HG03439 (cell line): ENCODE measurements around the gene PCDH9.

ENCODE experiments used
- ATAC-seq: cut with Tn5 transposase; IDR thresholded peaks from one replicate; pipeline ENCODE4 v1.9.1; 2021; ENCODE audit warnings: mild to moderate bottlenecking, moderate library complexity; ENCODE audit not compliant: unreplicated experiment

The PCDH9 gene

DNA sequence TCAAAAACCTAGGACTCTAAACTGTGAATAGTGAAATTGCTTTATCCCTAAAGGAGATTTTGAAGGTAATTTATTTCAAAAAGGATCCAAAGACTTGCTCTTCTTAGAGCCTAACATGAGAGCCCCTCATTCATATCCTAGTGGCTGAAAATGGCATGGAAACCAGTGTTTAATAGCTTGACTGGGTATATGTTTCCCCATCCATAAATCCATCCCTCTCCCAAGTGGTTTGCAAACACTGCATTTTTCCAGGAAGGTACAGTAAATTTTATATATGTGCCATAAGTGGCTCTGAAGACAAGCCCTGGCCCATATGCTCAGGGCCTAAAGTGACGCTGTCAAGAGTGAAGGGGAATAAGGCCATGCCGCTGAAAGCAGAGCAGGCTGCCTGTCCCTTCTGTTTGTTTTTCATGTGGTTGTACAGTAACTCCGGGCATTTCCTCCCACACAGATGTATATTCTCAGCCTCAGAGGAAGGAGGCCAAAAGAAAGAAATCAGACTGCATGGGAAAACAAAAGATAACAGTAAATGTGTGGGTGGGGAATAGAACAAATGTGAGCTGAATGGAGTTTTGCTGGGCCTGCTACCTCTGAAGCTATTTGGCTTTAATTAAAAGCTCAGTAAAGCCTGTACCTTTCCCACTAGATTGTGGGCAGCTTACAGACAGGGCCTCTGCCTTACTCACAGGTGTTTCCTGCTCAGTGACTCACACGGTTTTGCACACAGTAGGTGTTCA is 181.9 kb downstream of the PCDH9 start:
- peak; percentile 52 for ATAC-seq

DNA sequence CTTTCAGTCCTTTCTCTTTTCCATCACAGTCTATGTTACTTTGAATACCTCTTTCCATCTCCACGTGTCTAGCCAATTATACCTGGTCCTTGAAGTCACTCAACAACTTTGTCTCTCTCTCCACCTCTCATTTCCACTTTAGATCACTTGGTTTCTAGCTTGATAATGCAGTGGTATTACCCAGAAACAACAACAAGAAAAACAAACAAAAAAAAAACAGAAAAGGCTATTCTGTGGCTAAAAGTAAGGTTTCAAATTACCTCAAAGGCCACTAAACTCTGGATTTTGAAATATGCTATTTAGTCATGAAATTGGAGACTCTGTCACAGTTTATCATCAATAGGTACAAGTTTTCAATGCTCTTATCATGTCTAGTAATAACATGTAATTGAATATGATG is 184.8 kb downstream of the PCDH9 start:
- no peak for ATAC-seq

DNA sequence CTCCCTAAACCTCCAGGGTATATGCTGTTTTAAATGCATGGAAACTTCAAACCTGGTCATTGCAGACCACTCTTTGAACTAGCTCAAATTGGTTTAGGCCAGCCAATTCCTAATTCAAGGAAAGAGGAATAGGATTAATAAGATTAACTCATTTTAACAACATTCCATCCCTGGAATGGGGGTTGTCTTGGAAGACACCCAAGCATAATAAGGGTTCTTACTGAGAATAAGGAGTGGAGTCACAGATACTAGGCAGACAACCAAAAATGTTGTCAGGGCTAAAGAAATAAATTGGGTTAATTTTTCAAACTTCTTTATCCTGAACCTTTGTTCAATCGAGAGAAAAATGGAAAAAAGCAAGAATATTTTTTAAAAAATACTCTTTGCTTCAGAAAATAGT is 186.2 kb downstream of the PCDH9 start:
- ATAC-seq: no peak

DNA sequence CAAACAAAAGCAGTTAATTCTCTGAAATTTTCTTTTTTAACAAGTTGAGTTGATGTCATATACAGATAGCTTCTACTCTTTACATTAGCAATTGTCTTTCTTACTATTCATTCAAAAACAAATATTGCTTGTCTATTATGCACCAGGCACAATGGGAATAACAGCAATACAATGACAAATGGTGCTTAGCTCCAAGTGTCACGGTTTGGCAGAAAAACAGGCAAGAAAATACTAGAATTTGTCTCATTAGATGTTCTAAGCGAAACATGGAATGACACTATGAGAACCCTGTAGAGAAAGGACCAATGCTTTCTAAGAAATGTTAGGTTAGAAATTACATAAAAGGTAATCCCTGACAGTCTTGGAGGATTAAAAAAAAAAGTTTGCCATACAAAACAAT is 187.6 kb downstream of the PCDH9 start:
- ATAC-seq: no peak

DNA sequence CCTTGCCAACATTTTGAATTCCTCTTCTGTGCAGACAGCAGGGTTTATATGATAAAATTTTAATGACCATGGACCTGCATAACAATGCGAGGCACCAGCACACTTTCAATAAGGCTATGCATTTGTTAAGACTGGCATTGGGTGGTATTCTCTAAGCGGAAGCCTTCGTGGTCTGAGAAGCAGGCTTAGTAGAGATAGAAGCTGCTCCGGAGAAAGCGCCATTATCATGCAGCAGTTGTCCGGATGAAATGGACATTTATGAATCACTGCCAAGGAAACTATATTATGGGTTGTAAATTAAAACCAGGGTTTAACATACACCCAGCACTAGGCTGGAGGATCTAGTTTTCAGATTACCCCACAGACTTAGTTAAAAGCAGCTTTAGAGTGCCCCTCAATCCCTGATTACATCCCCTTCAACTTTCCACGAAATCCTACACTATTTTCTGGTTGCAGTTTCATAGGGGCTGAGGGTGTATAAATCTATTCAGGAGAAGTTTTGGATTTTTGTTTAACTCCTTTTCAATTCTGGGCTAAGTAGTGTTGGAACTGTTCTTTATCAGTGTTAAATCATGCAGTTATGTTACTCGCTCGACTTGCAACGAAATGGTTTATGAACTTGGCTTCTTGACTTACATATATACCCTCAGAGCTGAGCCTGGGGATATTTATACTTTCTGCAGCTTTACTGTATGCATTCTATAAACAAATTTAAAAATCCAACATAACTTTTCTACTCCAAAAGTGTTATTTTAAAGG is 193.3 kb downstream of the PCDH9 start:
- ATAC-seq: no peak

DNA sequence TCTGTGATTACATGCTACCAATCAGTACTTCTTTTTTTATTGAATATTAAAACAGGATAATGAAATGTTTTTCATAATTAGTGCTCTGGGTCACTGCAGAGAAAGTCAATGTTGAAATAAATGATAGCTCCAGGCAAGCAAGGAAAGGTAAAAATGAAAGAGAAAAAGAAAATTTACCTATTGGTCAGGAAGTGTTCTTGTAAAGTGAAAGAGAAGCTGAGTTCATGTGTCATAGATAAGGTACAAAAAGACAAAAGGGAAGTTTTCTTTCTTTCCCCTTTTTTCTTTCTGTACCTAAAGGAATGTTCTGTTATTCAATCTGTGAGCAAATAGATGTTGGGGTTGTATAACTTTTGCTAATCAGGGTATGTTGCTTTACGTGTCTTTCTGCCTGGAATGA is 197.0 kb downstream of the PCDH9 start:
- ATAC-seq: no peak

DNA sequence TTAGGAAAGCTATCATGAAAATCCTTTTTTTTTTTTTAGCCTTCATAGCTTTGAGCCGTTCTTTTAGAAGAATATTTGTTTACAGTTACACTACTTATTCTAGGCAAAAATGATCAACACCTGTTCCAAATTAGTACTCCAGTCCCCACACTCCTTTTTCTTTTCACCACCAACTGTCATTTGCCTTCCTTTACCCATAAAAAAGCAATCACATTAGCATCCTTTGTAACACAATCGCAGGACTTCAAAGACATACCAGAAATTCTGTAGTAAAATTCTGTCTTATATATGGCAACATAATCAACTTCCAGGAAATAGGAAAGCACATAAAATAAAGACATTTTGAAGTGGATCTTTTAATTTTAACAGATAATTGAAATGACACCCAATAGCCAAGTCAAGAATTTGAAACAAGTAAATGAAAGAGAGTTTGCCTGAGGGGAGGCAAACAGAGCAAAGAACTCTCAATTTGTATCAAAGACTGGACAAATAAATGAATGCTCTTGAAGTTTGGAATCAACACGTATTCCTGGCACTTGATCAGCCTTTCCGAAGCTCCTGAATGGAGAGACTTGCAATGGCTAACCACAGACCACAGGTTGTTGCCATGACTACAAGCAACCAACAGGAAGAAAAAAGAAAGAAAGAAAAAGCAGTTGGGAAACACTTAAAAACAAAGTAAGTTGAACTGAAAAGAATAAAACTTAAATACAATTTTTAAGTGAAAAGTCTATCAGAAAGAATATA is 206.8 kb downstream of the PCDH9 start:
- no peak for ATAC-seq

DNA sequence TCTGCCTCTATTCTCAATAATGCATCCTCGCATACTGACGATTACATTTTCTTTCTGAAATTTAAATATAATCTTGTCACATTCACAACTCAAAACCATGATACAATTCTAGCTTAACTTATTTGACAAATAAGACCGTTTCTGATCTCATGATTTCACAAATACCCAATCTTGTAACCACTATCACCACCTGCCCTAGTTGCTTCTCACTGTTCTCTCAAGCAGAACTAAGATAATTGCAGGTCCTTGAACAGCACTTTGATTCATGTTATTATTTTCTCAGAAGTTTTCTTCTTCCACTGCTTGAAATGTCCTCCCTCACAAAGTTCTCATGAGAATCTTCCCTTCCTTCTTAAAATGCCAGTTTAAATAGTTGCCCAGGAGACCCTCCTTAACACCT is 211.4 kb downstream of the PCDH9 start:
- no peak for ATAC-seq

DNA sequence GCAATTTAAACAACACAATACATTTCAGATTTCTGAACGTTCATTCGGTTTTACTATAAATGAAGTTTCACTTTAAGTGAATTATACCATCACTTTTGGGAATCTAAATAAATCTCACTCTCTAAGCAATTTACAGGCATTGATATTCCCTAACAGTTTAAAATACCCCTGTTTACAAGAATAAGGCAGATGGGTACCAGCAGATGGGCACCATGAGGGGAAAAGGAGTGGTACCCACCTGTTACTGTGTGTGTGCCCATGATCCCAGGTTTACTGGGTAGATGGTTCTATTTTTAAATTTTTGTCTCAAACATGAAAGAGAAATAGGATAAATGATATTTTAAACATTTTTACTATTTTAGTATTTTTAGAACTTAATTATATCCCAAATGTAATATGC is 212.9 kb downstream of the PCDH9 start:
- no peak for ATAC-seq

DNA sequence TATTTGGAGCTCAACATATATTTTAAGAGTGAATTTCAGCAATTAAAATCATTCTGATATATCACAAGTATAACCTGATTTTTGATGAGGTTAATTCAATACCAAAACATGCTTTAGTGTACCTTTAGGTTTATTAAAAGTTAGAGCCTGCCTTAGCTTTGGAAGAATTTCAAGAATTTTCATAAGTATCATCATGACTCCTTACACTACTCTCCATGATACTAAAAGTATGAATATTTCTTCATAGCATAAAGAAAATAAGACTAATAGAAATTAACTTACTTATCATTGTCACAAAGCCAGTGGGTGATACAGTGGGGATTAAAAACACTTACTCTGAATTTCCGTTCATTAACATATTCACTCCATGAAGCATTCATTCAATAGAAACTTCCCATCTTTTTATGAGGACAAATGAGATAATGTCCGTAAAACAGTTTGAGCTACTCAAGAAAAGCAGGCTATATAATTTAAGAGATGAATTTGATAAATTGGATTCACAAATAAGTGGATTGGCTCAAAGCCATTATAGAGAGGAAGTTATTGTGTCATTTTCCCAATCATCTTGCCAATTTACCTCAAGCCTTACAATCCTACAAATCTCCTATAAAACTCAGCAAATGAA is 214.0 kb downstream of the PCDH9 start:
- ATAC-seq: no peak

DNA sequence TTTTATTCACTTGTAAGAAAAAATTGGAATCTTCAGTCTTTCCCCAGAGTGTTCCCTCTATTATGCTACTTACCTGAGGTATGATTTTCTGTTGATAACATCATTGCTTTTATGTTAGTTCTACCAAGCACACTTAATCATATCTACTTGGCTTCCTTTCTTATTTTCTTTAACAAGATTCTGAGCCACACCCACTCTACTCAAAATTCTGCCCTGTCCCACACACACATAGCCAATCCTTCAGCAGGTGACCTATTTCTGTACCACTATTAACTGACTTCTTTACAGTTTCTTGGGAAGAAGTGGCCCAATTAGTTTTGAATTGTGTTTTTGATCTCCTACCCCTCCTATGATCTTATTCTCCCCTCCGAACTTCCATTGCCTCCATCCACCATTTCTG is 215.7 kb downstream of the PCDH9 start:
- ATAC-seq: no peak

DNA sequence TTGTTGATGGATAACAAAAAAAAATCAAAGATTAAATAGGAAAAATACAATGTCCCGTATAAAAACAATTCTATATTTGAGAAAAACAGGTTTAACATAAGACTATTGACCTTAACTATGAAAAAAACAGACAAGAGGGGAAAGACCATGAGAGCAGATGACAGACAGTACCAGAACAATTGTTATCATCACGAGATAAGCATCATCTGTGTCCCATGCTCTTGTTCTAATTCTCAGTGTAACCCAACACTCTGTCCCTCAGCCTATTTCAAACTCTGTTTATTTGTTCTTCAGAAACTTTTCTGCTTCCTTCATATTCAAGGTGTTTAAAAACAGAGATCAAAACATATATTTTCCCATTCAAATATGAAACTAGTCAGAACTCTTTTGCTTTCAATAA is 216.4 kb downstream of the PCDH9 start:
- ATAC-seq: no peak

DNA sequence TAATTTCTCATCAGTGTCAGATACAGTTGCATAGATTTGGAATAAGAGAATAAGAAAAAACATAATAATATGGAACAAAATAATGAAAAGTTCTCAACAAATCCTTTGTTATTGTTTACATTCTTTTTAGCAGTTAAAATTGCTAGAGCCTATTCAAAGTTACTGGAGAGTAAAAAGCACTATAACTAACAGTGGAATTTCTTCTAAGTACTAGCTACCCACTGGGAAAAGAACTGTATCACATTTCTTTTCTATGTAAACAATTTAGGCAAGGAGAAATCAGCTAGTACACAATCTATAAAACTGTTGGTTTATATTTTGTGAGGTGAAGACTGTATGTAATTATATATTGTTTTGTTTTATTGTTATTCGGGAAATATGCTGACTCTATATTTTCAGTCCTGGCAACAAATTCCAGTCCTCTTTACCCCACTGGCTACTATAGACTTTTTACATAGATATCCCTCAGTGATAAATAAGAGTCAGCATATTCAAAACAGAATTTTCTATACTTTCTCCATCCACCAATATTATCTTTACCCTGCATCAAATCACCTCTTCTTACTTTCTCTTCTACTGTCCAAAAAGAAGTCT is 222.0 kb downstream of the PCDH9 start:
- ATAC-seq: no peak

DNA sequence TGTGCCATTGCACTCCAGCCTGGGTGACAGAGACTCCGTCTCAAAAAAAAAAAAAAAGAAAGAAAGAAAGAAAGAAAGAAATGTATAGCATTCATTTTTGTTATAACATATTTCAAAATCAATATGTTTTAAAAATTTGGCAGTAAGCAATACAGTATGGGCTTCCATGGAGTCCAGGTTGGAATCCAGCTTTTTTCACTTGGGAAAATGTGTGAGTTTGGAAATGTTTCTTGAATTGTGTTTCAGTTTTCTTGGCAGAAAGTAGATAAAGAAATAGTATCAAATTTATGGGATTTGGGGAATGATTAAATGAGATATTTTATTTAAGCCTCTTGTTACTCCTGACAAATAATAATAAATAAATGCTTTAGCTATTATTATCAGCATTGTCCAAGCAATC is 225.6 kb downstream of the PCDH9 start:
- no peak for ATAC-seq

DNA sequence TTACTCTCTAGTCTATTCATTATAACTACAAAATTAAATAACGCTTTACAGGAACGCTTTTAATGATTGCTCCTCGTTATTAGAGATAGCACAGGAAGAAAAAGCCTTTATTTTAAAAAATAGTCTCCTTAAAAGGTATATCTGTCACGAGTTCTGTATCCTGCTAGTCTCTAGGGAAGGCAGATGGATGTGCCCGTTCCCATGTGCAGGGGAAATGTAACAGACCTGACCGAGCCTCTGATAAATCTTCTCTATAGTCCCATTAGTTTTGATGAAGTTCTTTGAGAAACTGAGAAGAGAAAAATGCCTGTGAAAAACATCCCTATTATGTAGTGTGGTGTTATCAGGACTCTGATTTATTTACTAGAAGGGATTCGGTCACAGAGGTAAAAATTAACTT is 226.4 kb downstream of the PCDH9 start:
- ATAC-seq: no peak

DNA sequence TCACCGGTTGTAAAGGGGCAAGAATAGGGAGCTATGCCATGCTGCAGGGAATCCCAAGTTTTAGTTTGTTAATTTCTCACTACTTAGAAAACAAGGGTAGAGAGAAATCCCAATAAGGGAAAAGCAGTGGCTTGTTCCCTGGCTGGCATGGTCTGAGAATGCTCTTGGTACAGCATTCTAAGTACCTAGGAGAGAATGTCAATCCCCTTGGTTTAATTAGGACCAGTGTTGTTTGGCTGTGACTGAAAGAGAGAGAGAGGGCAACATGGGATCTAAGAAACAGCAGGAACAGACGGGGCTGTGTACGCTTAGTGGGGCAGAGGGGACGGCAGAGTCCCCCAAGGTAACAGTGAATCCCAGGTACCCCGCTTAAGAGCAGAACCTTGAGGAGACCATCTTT is 228.8 kb downstream of the PCDH9 start:
- ATAC-seq: no peak

DNA sequence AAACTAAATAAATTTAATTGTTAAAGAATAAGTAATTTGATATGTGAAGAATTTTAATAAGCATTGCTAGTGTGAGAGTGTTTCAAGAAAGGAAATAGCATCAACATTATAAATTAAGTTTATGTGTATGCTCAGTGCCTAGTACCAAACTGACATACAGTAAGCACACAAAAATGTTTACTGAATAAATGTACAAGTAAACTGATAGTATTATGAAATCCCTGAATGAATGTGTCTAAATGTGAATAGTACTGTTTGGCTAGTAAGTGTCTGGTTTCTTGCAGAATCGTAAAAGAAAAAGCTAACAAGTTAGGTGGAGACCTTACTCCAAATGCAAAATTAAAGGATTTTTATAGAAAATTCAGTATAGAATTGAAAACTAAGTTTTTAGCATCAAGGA is 233.6 kb downstream of the PCDH9 start:
- no peak for ATAC-seq

DNA sequence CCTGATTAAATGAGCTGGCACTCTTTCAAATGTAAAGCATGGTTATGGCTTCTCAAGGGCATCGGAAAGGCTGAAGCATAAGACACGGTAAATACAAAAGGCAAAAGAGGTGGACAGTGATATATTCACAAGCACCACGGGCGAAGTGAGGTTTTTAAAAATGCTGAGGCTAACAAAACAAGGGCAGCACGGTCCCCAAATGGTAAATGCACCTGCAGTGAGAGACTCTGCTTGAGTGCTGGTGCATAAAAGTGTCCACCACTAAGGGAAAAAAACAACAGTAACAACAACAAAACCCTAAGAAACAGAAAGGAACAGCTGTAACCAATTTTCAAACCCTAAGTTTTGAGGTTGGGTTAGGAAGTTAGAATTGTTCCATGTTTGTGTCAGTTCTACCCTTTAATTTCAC is 234.9 kb downstream of the PCDH9 start:
- peak; percentile 63 for ATAC-seq

DNA sequence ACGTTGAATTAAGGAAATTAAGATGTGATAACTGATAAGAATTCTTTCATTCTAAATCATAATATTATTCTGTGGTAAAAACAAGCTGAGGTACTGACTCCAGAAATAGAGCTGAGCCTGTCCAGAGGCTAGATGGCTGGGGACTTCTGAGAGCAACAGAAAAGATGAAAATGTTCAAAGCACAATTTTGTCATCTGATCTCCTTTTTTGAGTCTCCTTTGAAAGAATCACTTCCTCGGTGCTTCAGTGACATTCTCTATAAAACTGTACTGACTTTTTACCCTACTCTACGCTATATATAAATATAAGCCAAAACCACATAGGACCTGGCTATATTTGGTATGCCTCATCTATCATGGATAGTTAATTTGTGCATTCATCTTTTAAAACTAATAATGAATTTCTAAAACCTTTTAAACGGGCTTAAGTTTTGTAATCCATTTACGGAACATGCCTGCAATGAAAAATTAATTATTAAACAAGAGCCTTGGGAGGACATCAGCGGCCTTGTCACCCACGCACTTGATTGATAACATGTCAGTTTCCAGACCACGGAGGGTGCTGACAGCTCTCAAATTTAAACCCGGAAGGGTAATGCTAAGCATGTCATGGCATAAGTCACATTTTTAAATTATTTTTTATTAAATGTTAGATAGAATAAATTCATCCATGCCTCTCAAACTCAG is 235.5 kb downstream of the PCDH9 start:
- ATAC-seq: peak; percentile 26

DNA sequence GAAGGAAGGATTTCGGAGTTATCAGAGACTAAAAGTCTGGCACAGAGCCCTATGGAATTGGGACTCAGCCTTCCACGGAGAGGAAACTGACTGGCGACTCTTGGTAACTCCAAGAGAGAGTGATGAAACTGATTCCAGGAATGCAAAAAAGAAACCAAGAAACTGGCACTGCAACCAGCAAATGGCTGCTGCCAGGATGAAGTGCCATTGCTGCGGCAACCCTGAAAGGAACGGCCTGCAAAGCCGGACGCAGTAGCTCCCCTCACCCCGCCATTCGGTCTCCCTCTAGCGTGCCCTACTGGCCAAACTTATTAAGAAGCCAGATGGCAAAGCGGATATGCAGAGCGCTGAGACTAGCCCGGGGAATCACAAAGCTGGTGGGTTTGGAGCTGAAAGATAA is 236.0 kb downstream of the PCDH9 start:
- ATAC-seq: peak; percentile 87
